K562 (cell line): Measurements from ENCODE around the gene NEURL1B. TPM values are rescaled to one million over a fixed set of nuclear protein-coding genes. Genes with fewer than 3 reads are reported as not detected.

ENCODE experiments used
- ATAC-seq: fragments of 200-7000 bp; cut with Tn5 transposase; 3 replicates; pipeline ENCODE4 v1.9.1; 2020; ENCODE audit warnings: moderate library complexity
- BruUV-seq: library from RNA; stranded (reverse); fragments of 400-500 nt; replicated peaks from 2 replicates; lab custom pipeline; 2021; lab: Mats Ljungman, UMichigan
- CTCF ChIA-PET: fragments of 300-600 bp; formaldehyde crosslinking; extraction: SDS; loops from one replicate; lab custom pipeline; 2021; ENCODE audit warnings: low intra/inter-chr PET ratio; lab: Yijun Ruan, JAX
- POLR2A ChIA-PET: fragments of 300-600, 350-650 bp; sonication (Branson Sonifier 250); formaldehyde crosslinking; extraction: SDS; loops from one replicate; lab custom pipeline; 2021; ENCODE audit warnings: antibody characterized with exemption, inconsistent platforms; lab: Yijun Ruan, JAX
- DNase-seq, 4 experiments: peaks; one replicate each; pipeline versions ENCODE4 v3.0.0 to v3.0.0-alpha.2; 2011 to 2018; ENCODE audit warnings: low spot score in 3 of 4, mixed read lengths in 3 of 4; ENCODE audit errors: extremely low read depth in 1 of 4
- FAIRE-seq: peaks from 2 replicates; lab custom pipeline; 2011; peaks lifted over from hg19 to GRCh38; lab: Jason Lieb, UNC
- H2AFZ ChIP-seq: 2 replicates; pipeline ENCODE4 v1.6.0; 2011; ENCODE audit warnings: low read depth, low read length, control low read depth, inconsistent platforms
- H3K27ac ChIP-seq: fragments of 200-600 bp; 3 replicates; pipeline ENCODE4 v1.8.0; 2011; ENCODE audit warnings: low read depth, mild to moderate bottlenecking, control low read depth, inconsistent platforms, low read length, moderate library complexity, mixed read lengths; ENCODE audit errors: extremely low read depth
- H3K27me3 ChIP-seq, 2 experiments: fragments of 300-600 bp in 1 of 2; 2 replicates in 1 of 2; 3 replicates in 1 of 2; pipeline versions ENCODE4 v1.6.0 to v1.8.0; 2011; ENCODE audit warnings: inconsistent platforms in 2 of 2, low read length in 2 of 2, mild to moderate bottlenecking in 1 of 2, mixed read lengths in 1 of 2, moderate library complexity in 1 of 2; ENCODE audit not compliant: control insufficient read depth in 2 of 2, insufficient read depth in 2 of 2
- H3K36me3 ChIP-seq: fragments of 300-600 bp; 3 replicates; pipeline ENCODE4 v1.8.0; 2011; ENCODE audit warnings: mild to moderate bottlenecking, low read length, inconsistent platforms; ENCODE audit not compliant: control insufficient read depth, insufficient read depth
- H3K4me1 ChIP-seq, 2 experiments: fragments of 200-600 bp in 1 of 2; replicated peaks in 1 of 2; 2 replicates in 1 of 2; 3 replicates in 1 of 2; pipeline versions ENCODE4 v1.5.1 to v1.8.0; 2011; ENCODE audit warnings: inconsistent platforms in 2 of 2, low read length in 2 of 2, mild to moderate bottlenecking in 1 of 2, mixed read lengths in 1 of 2, moderate library complexity in 1 of 2; ENCODE audit not compliant: control insufficient read depth in 2 of 2, insufficient read depth in 2 of 2
- H3K4me2 ChIP-seq: 2 replicates; pipeline ENCODE4 v1.6.1; 2011; ENCODE audit warnings: low read length, control low read depth, inconsistent platforms, mixed read lengths; ENCODE audit not compliant: insufficient read depth
- H3K4me3 ChIP-seq: fragments of 200-600 bp; sonication (generic), shearing (Covaris generic); 2 replicates; pipeline ENCODE4 v1.5.1; 2016; ENCODE audit warnings: control low read depth, inconsistent platforms
- H3K79me2 ChIP-seq: fragments of 200-600 bp; 3 replicates; pipeline ENCODE4 v1.8.0; 2011; ENCODE audit warnings: low read length, inconsistent platforms; ENCODE audit not compliant: control insufficient read depth, insufficient read depth
- H3K9ac ChIP-seq, 2 experiments: 2 replicates each; pipeline versions ENCODE4 v1.6.0 to v1.6.1; 2011; ENCODE audit warnings: low read depth in 2 of 2, low read length in 2 of 2, control low read depth in 1 of 2, inconsistent platforms in 1 of 2, mild to moderate bottlenecking in 1 of 2, mixed read lengths in 1 of 2; ENCODE audit not compliant: insufficient read depth in 1 of 2
- H3K9me1 ChIP-seq: one replicate; pipeline ENCODE4 v1.6.0; 2011; ENCODE audit warnings: inconsistent platforms, mild to moderate bottlenecking, low read length, moderate library complexity; ENCODE audit not compliant: control insufficient read depth, insufficient read depth
- H3K9me3 ChIP-seq: replicated peaks from 2 replicates; pipeline ENCODE4 v1.5.1; 2011; ENCODE audit warnings: low read depth, low read length, inconsistent platforms; ENCODE audit not compliant: control insufficient read depth, insufficient read depth
- H4K20me1 ChIP-seq: replicated peaks from 2 replicates; pipeline ENCODE4 v1.6.1; 2011; ENCODE audit warnings: low read length, inconsistent platforms, mixed read lengths; ENCODE audit not compliant: control insufficient read depth, insufficient read depth
- ZFP36 ChIP-seq: fragments of 150-350 bp; IDR thresholded peaks from 2 replicates; pipeline ENCODE4 v1.6.1; 2018; ENCODE audit warnings: low read length, low read depth; ENCODE audit not compliant: partially characterized antibody
- WGBS: fragments of 100-300 bp; shearing (Covaris generic); methylation state at CpG from one replicate; pipeline ENCODE4 v1.1.6; 2016; ENCODE audit warnings: low coverage, mixed read lengths; ENCODE audit not compliant: insufficient coverage; ENCODE audit errors: missing lambda C conversion rate; 5-methylcytosine and 5-hydroxymethylcytosine counted together
- in situ Hi-C: fragments of 300-500 bp; cut with MboI; formaldehyde crosslinking; loops from 4 replicates; pipeline ENCODE4 v1.15.0; 2018; ENCODE audit warnings: inconsistent platforms, mixed read lengths
- intact Hi-C: fragments of 100-400 bp; cut with micrococcal nuclease; formaldehyde crosslinking; loops from 2 replicates; pipeline ENCODE4 v1.14.2; 2022
- polyA plus RNA-seq, 8 experiments: library from polyadenylated mRNA; depleted of rRNA in 4 of 8; stranded (reverse) in 5 of 8; unstranded in 3 of 8; fragments of >200 nt; fragmentation: Nextera tagmentation in 2 of 8; fragmentation: Illumina TruSeq in 1 of 8; extraction: Ambion mirVana in 2 of 8; extraction: Trizol in 1 of 8; gene quantifications; 2 replicates each; pipeline versions ENCODE4 v1.2.1 to v1.2.3, GENCODE V29; 2011 to 2014; ENCODE audit warnings: inconsistent platforms in 1 of 8, missing spikeins in 1 of 8
- total RNA-seq, 7 experiments: library from RNA; depleted of rRNA in 6 of 7; stranded (reverse); fragments of >200 nt in 6 of 7; fragmentation: Illumina TruSeq in 2 of 7; extraction: Trizol in 2 of 7; gene quantifications; 2 replicates each; pipeline versions ENCODE4 v1.2.1 to v1.2.3, GENCODE V29; 2011 to 2021; ENCODE audit warnings: low replicate concordance in 1 of 7
- TF ChIP-seq, protein P1 (sequence below): conservative IDR thresholded peaks from 2 replicates; pipeline ENCODE4 v1.6.1; 2011; ENCODE audit warnings: low read depth, mild to moderate bottlenecking, low read length; ENCODE audit not compliant: control insufficient read depth

The NEURL1B gene
- total and polyA plus RNA-seq, 9 of the 15 experiments (the other 6 are each of a cell fraction or from before 2014, with no cell fraction given), result 0.04 TPM; not detected in 8

DNA sequence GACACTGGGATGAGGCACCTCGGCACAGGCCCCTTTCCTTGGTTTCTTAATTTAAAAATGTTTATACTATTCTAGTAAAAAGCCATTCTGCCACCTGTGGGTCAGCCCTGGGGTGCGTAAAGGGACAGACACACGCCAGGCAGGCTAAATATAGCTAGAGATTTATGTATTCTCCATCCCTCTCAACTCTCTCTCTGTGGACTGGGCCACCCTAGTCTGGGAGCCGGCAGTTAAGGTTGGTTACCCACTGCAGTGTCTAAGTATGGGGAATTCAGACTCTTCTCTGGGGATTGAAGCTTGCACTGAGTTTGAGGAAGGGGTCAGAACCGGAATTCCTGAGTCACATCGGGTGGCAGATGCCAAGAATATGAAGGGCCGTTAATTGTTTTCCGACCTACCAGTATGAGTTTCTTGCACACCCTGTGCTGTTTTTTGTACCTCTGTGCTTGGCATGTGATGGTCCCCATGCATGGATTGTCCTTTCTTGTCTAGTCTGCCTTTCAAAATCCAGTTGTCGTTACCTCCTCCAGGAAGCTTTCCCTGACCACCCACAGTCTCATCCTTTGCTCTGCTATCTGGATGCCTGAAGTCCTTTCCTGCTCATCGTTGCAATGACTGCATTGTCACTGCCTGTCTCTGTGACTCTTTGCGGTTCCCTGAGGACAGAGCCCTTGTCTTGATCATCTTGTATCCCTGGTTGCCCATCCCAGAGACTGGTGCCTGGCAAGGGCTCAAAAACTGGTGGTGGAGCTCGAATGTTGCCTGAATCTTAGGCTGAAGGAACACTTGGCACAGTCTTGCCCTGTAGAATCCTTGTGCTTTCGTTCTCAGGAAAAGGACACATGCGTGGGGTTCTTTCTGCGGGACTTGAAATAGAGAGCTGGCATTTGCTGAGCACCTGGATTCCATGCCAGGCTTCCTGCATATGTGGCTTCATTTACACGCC lies 2.1 kb downstream of the NEURL1B start:
- Histone ChIP-seq H2AFZ (no peak overlapping the region), H3K9me1 (no peaks in the 10 kb centered on the region), H3K27me3 (peaks cover 51 to 90% of the 10 kb centered on the region in 2 experiments), H3K9me3 (no peaks in the 10 kb centered on the region), H3K4me3 (no peak overlapping the region), H3K79me2 (no peaks in the 10 kb centered on the region), H3K27ac (no peak overlapping the region), H3K4me2 (no peak overlapping the region), H3K4me1 (peaks cover 4 to 15% of the 10 kb centered on the region in 2 experiments; a peak in 3 of 5 replicates), H3K36me3 (no peaks in the 10 kb centered on the region), H4K20me1 (peaks cover 5% of the 10 kb centered on the region; the same call in 1 of the 2 replicates), H3K9ac (no peak overlapping the region)
- CTCF ChIA-PET, result no interaction called here
- DNase-seq, result no peak
- intact Hi-C loops, result loop anchor here (10.0 kb wide), 1 partner anchor 52 kb away; no protein-coding TSS in a partner anchor
- WGBS, result 1% methylated on average over 16 of the region's 16 CpGs
- in situ Hi-C loops, result no loop called here
- POLR2A ChIA-PET, result interaction anchor here (0.6 kb wide), 3 partner anchors 27 to 1455 kb away, joined by 3 read pairs; no protein-coding TSS in a partner anchor
- no peak for ATAC-seq
- BruUV-seq, result no TSS peak
- TF ChIP-seq, protein P1, sequence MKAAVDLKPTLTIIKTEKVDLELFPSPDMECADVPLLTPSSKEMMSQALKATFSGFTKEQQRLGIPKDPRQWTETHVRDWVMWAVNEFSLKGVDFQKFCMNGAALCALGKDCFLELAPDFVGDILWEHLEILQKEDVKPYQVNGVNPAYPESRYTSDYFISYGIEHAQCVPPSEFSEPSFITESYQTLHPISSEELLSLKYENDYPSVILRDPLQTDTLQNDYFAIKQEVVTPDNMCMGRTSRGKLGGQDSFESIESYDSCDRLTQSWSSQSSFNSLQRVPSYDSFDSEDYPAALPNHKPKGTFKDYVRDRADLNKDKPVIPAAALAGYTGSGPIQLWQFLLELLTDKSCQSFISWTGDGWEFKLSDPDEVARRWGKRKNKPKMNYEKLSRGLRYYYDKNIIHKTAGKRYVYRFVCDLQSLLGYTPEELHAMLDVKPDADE, result no peak
- peak; percentile 79 for TF ChIP-seq ZFP36
- no peak for FAIRE-seq
